SK-N-MC (cell line): Measurements from ENCODE around the gene IGFALS.

Source experiments
- EZH2 ChIP-seq: fragments of 200-600 bp; sonication (generic); IDR thresholded peaks from one replicate; pipeline ENCODE4 v1.6.1; 2017; ENCODE audit warnings: antibody characterized with exemption
- FOXP2 ChIP-seq: optimal IDR thresholded peaks from 2 replicates; pipeline ENCODE3; 2011; ENCODE audit warnings: mild to moderate bottlenecking, moderate library complexity; ENCODE audit not compliant: insufficient read depth; ENCODE audit errors: extremely low read length, control extremely low read depth
- POLR2AphosphoS5 ChIP-seq: IDR thresholded peaks from 2 replicates; pipeline ENCODE4 v1.6.1; 2012; ENCODE audit warnings: mild to moderate bottlenecking, low read depth, low read length, borderline replicate concordance

DNA sequence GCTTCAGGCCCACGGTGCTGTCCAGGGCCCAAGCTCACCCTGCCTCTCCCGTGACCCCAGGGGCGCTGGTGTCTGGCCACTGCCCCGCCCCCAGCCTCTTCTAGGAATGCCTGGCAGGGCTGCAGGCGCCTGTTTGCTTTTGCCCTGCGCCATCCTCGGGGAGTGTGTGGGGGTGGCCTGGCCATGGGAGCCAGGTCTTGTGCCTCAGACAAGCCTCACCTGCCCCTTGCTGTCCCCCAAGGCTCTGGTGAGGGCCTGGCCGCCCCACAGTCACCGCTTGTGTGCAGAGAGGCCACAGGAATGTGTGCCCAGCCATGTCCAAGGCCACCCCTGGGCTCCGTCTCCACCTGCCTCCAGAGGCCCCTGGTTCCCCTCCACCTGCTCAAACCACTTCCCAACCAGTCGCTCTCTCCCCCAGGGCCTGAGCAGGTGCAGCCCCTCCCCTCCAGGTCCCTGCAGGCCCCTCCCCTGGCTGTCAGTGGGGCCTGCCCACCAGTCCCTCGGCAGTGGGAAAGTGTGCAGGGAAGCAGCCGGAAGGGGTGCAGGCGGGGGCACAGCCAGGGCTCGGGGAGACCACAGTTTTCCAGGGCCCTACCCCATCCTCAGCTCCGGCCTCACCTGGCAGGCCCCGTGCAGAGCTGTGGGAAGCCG is 841 bp upstream of the IGFALS start:
- TF ChIP-seq EZH2: no peak
- no peak for TF ChIP-seq POLR2AphosphoS5
- no peak for TF ChIP-seq FOXP2
